Measurements from ENCODE around the gene PTRH1. TPM values are rescaled to one million over a fixed set of nuclear protein-coding genes. Genes with fewer than 3 reads are reported as not detected.
A peak's percentile ranks its signal among the peaks of the same experiment; 100 is the strongest.

Gene PTRH1
- total RNA-seq, 2 donors from 2014 or later, result 5.5 to 8.3 TPM

GRCh38 chr9:127705577-127706379 lies 9.7 kb downstream of the PTRH1 start:
- DNase-seq, result no peak
- ATAC-seq, result no peak
- intact Hi-C loops (cut with DNase I, micrococcal nuclease), result no loop called here

- intact Hi-C loops (cut with DNase I, micrococcal nuclease), result no loop called here
- DNase-seq, result no peak
- ATAC-seq, result no peak
Measured at GRCh38 chr9:127703289-127703946, 12.0 kb downstream of the PTRH1 start.

- no peak for DNase-seq
- intact Hi-C loops (cut with DNase I, micrococcal nuclease), result no loop called here
- no peak for ATAC-seq
Measured at GRCh38 chr9:127700594-127701255, 14.7 kb downstream of the PTRH1 start.

- DNase-seq (no peak), ATAC-seq (no peak)
- intact Hi-C loops (cut with DNase I, micrococcal nuclease), result no loop called here
Measured at GRCh38 chr9:127700140-127700539, 15.3 kb downstream of the PTRH1 start.

GRCh38 chr9:127698985-127699670 lies 16.3 kb downstream of the PTRH1 start:
- ATAC-seq (peak; percentile 100), DNase-seq (peak; percentile 92 to 96)
- intact Hi-C loops (cut with DNase I, micrococcal nuclease), result no loop called here

GRCh38 chr9:127698386-127698785 lies 17.1 kb downstream of the PTRH1 start:
- intact Hi-C loops (cut with DNase I, micrococcal nuclease), result no loop called here
- DNase-seq (no peak), ATAC-seq (no peak)

- intact Hi-C loops (cut with DNase I, micrococcal nuclease), result no loop called here
- DNase-seq, result no peak
- no peak for ATAC-seq
Measured at GRCh38 chr9:127697575-127697974, 17.9 kb downstream of the PTRH1 start.

GRCh38 chr9:127694890-127695720 lies 20.4 kb downstream of the PTRH1 start:
- DNase-seq (no peak), ATAC-seq (no peak)
- intact Hi-C loops (cut with DNase I, micrococcal nuclease), result no loop called here

- no peak for DNase-seq
- ATAC-seq, result no peak
- intact Hi-C loops (cut with DNase I, micrococcal nuclease), result no loop called here
Measured at GRCh38 chr9:127693697-127694096, 21.8 kb downstream of the PTRH1 start.

- ATAC-seq (no peak), DNase-seq (no peak)
Measured at GRCh38 chr9:127693143-127693542, 22.3 kb downstream of the PTRH1 start.

GRCh38 chr9:127692071-127692470 lies 23.4 kb downstream of the PTRH1 start:
- intact Hi-C loops (cut with DNase I, micrococcal nuclease), result no loop called here
- DNase-seq (no peak), ATAC-seq (no peak)

More at GRCh38 chr9:127693143-127693542, 22.3 kb downstream of the PTRH1 start:
- intact Hi-C loops (cut with DNase I, micrococcal nuclease), result no loop called here

- no peak for DNase-seq
- intact Hi-C loops (cut with DNase I, micrococcal nuclease), result no loop called here
- ATAC-seq, result no peak
Measured at GRCh38 chr9:127690735-127691134, 24.7 kb downstream of the PTRH1 start.

GRCh38 chr9:127689329-127690000 lies 26.0 kb downstream of the PTRH1 start:
- no peak for ATAC-seq
- intact Hi-C loops (cut with DNase I, micrococcal nuclease), result no loop called here
- DNase-seq, result no peak

- intact Hi-C loops (cut with DNase I, micrococcal nuclease), result no loop called here
- DNase-seq (no peak), ATAC-seq (no peak)
Measured at GRCh38 chr9:127686461-127687393, 28.7 kb downstream of the PTRH1 start.

GRCh38 chr9:127684576-127684975 lies 30.9 kb downstream of the PTRH1 start:
- no peak for DNase-seq
- ATAC-seq, result no peak
- intact Hi-C loops (cut with DNase I, micrococcal nuclease), result no loop called here

- no peak for ATAC-seq
- intact Hi-C loops (cut with DNase I, micrococcal nuclease), result no loop called here
Measured at GRCh38 chr9:127683723-127684122, 31.7 kb downstream of the PTRH1 start.

More at GRCh38 chr9:127683723-127684122, 31.7 kb downstream of the PTRH1 start:
- no peak for DNase-seq

Data from left colon (tissue), 2 donors.